ENCODE measurements around the gene RMRP.

The RMRP gene

DNA sequence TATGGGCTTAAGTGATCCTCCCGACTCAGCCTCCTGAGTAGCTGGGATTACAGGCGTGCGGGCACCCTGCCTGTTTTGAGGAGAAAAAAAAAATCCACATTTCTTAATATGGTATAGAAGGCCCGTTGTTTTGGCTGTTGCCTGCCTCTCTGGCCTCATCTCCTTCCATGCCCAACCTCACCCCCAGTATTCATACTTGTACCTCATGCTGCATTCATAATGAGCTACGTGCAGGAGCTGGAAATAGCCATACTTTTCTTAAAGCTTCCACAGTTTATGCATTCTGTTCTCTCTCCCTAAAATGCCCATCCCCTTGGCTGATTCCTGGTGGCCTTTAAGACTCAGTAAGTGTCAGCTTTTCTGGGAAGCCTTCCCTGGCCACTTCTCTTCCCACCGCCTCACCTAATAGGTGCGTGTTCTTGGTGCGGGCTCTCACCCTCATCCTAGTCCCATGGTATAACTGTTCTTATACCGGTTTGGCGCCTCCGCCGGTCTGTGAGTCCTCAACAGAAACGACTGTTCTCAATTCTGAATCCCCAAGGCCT lies 34.0 kb upstream of the RMRP start:
- Histone ChIP-seq H2BK120ac (ENCODE audit: low read depth, low read length) (no peak overlapping the region), H3K9ac (ENCODE audit: low read depth, low read length, poor library complexity) (no peak overlapping the region), H2BK15ac (ENCODE audit: low read length) (no peak overlapping the region), H3K27me3 (ENCODE audit: control insufficient read depth in 3 of 3, insufficient read depth in 3 of 3, low read depth in 1 of 3, low read length in 3 of 3) (no peaks in the 10 kb centered on the region), H4K8ac (ENCODE audit: low read depth, low read length) (no peak overlapping the region), H2AFZ (ENCODE audit: low read length) (peak overlapping the region; percentile 30), H3K36me3 (replicated peaks in 1 of 2; ENCODE audit: control insufficient read depth in 2 of 2, insufficient read depth in 2 of 2, low read length in 2 of 2) (peaks cover 3 to 13% of the 10 kb centered on the region in 2 donors), H2BK12ac (ENCODE audit: low read length) (no peak overlapping the region), H2AK5ac (ENCODE audit: low read depth, low read length) (no peak overlapping the region), H3K23ac (ENCODE audit: low read depth, low read length, poor library complexity) (no peak overlapping the region), H3K79me1 (ENCODE audit: low read depth, low read length) (peaks cover 6% of the 10 kb centered on the region), H3K4me3 (ENCODE audit: low read length in 2 of 2) (no peak overlapping the region), H3K14ac (ENCODE audit: low read length) (no peak overlapping the region), H3K27ac (replicated peaks; ENCODE audit: low read length) (peak overlapping the region; percentile 16), H3K4me2 (ENCODE audit: insufficient read depth, low read length, poor library complexity, severe bottlenecking) (no peak overlapping the region), H4K91ac (ENCODE audit: low read depth, low read length, poor library complexity) (no peak overlapping the region), H3K4me1 (ENCODE audit: control insufficient read depth in 2 of 2, insufficient read depth in 1 of 2, low read depth in 1 of 2, low read length in 2 of 2) (peaks cover 12 to 19% of the 10 kb centered on the region in 2 donors), H3K4ac (ENCODE audit: low read length) (no peak overlapping the region), H2BK5ac (ENCODE audit: low read length) (no peak overlapping the region), H3K18ac (ENCODE audit: low read length) (no peak overlapping the region), H3K9me3 (replicated peaks in 1 of 2; ENCODE audit: control insufficient read depth in 2 of 2, insufficient read depth in 1 of 2, low read depth in 1 of 2, low read length in 2 of 2) (no peaks in the 10 kb centered on the region)
- WGBS, 2 donors (ENCODE audit: extremely low coverage in 2 of 2, insufficient read length in 2 of 2, insufficient replicate concordance in 1 of 2) = no CpG with 5 or more reads among the region's 13 CpGs
- no peak for DNase-seq (ENCODE audit: low spot score)

DNA sequence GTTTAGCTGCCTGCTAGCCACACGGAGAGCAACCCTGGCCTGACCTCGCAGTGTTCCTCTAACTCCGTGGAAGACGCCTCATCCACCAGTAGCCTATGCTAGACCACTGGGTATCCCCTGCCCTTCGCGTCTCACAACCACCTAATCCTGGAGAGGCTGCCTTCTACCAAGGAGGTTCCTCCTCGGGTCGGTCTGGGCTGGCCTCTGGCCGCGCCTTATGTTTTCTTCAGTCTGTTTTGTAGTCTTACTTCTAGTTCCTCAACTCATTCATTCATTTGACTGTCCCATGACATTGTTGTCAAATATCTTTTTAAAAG lies 33.5 kb upstream of the RMRP start:
- H3K4me2 ChIP-seq (ENCODE audit: insufficient read depth, low read length, poor library complexity, severe bottlenecking) = peak overlapping the region; percentile 88
- peak overlapping the region; percentile 57 for H3K27ac ChIP-seq (replicated peaks; ENCODE audit: low read length)
- H2BK120ac ChIP-seq (ENCODE audit: low read depth, low read length) = no peak overlapping the region
- H2AFZ ChIP-seq (ENCODE audit: low read length) = peak overlapping the region; percentile 99
- peak overlapping the region; percentile 14 for H2AK5ac ChIP-seq (ENCODE audit: low read depth, low read length)
- H3K4ac ChIP-seq (ENCODE audit: low read length) = no peak overlapping the region
- peak overlapping the region; percentile 99 for H3K18ac ChIP-seq (ENCODE audit: low read length)
- H3K36me3 ChIP-seq (replicated peaks in 1 of 2; ENCODE audit: control insufficient read depth in 2 of 2, insufficient read depth in 2 of 2, low read length in 2 of 2) = peaks cover 3 to 8% of the 10 kb centered on the region in 2 donors
- H3K27me3 ChIP-seq (ENCODE audit: control insufficient read depth in 3 of 3, insufficient read depth in 3 of 3, low read depth in 1 of 3, low read length in 3 of 3) = no peaks in the 10 kb centered on the region
- H4K8ac ChIP-seq (ENCODE audit: low read depth, low read length) = peak overlapping the region; percentile 74
- H4K91ac ChIP-seq (ENCODE audit: low read depth, low read length, poor library complexity) = no peak overlapping the region
- H3K9ac ChIP-seq (ENCODE audit: low read depth, low read length, poor library complexity) = peak overlapping the region; percentile 95
- peaks cover 6% of the 10 kb centered on the region for H3K79me1 ChIP-seq (ENCODE audit: low read depth, low read length)
- no peak overlapping the region for H2BK5ac ChIP-seq (ENCODE audit: low read length)
- no peak overlapping the region for H2BK12ac ChIP-seq (ENCODE audit: low read length)
- no peaks in the 10 kb centered on the region for H3K9me3 ChIP-seq (replicated peaks in 1 of 2; ENCODE audit: control insufficient read depth in 2 of 2, insufficient read depth in 1 of 2, low read depth in 1 of 2, low read length in 2 of 2)
- peaks cover 12 to 19% of the 10 kb centered on the region in 2 donors for H3K4me1 ChIP-seq (ENCODE audit: control insufficient read depth in 2 of 2, insufficient read depth in 1 of 2, low read depth in 1 of 2, low read length in 2 of 2)
- WGBS, 2 donors (ENCODE audit: extremely low coverage in 2 of 2, insufficient read length in 2 of 2, insufficient replicate concordance in 1 of 2) = no CpG with 5 or more reads among the region's 10 CpGs
- peak overlapping the region; percentile 51 to 86 for H3K4me3 ChIP-seq (ENCODE audit: low read length in 2 of 2)
- peak overlapping the region; percentile 62 for H2BK15ac ChIP-seq (ENCODE audit: low read length)
- H3K14ac ChIP-seq (ENCODE audit: low read length) = no peak overlapping the region
- DNase-seq (ENCODE audit: low spot score) = no peak
- peak overlapping the region; percentile 81 for H3K23ac ChIP-seq (ENCODE audit: low read depth, low read length, poor library complexity)

DNA sequence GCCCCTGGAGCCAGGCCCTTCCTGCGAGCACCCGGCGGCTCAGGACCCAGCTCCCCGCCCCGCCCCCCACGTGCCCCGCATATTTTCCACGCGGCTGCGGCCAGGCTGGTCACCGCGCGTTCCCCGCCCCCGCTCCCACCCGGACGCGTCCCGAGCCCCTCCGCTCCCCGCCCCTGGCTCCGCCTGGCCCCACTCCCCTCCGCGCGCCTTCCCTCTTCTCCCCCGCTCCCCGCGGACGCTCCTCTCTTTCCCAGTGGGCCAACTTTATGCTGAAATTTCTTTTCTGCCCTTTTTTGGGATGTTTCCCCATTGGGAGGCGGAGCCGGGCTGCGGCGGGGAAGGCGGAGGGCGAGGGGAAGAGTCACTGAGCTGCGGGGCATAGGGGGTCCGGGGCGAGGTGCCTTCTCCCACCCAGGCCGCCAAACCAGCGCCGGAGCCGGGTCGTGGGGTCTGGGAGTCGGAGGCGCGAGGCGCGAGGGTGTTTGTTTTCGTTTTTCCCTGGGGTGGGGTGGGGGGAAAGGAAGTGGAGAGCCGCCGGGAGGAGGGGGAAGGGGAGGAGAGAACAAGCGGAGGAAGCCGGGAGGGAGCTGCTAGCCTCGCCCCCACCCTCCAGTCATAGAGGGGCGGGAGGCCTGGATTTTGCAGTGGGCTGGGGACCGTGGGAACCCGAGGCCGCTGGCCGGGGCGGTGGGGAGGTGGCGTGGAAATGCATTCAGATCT lies 33.0 kb upstream of the RMRP start:
- Histone ChIP-seq H2BK15ac (ENCODE audit: low read length) (peak overlapping the region; percentile 62), H3K4me2 (ENCODE audit: insufficient read depth, low read length, poor library complexity, severe bottlenecking) (peak overlapping the region; percentile 88), H3K4ac (ENCODE audit: low read length) (no peak overlapping the region), H2AK5ac (ENCODE audit: low read depth, low read length) (peak overlapping the region; percentile 56), H4K8ac (ENCODE audit: low read depth, low read length) (peak overlapping the region; percentile 74), H2BK120ac (ENCODE audit: low read depth, low read length) (peak overlapping the region; percentile 96), H3K4me1 (ENCODE audit: control insufficient read depth in 2 of 2, insufficient read depth in 1 of 2, low read depth in 1 of 2, low read length in 2 of 2) (peaks cover 12 to 21% of the 10 kb centered on the region in 2 donors), H3K36me3 (replicated peaks in 1 of 2; ENCODE audit: control insufficient read depth in 2 of 2, insufficient read depth in 2 of 2, low read length in 2 of 2) (peaks cover 3% of the 10 kb centered on the region in 2 donors), H3K23ac (ENCODE audit: low read depth, low read length, poor library complexity) (peak overlapping the region; percentile 81), H3K14ac (ENCODE audit: low read length) (peak overlapping the region; percentile 47), H3K18ac (ENCODE audit: low read length) (peak overlapping the region; percentile 99), H3K4me3 (ENCODE audit: low read length in 2 of 2) (peak overlapping the region; percentile 51 to 86), H3K27ac (replicated peaks; ENCODE audit: low read length) (peak overlapping the region; percentile 59), H3K9me3 (replicated peaks in 1 of 2; ENCODE audit: control insufficient read depth in 2 of 2, insufficient read depth in 1 of 2, low read depth in 1 of 2, low read length in 2 of 2) (no peaks in the 10 kb centered on the region), H4K91ac (ENCODE audit: low read depth, low read length, poor library complexity) (peak overlapping the region; percentile 43), H2AFZ (ENCODE audit: low read length) (peak overlapping the region; percentile 99), H3K27me3 (ENCODE audit: control insufficient read depth in 3 of 3, insufficient read depth in 3 of 3, low read depth in 1 of 3, low read length in 3 of 3) (no peaks in the 10 kb centered on the region), H3K79me1 (ENCODE audit: low read depth, low read length) (peaks cover 6% of the 10 kb centered on the region), H2BK12ac (ENCODE audit: low read length) (no peak overlapping the region), H3K9ac (ENCODE audit: low read depth, low read length, poor library complexity) (peak overlapping the region; percentile 95), H2BK5ac (ENCODE audit: low read length) (peak overlapping the region; percentile 48)
- no CpG with 5 or more reads among the region's 61 CpGs for WGBS, 2 donors (ENCODE audit: extremely low coverage in 2 of 2, insufficient read length in 2 of 2, insufficient replicate concordance in 1 of 2)
- peak; percentile 30 for DNase-seq (ENCODE audit: low spot score)

DNA sequence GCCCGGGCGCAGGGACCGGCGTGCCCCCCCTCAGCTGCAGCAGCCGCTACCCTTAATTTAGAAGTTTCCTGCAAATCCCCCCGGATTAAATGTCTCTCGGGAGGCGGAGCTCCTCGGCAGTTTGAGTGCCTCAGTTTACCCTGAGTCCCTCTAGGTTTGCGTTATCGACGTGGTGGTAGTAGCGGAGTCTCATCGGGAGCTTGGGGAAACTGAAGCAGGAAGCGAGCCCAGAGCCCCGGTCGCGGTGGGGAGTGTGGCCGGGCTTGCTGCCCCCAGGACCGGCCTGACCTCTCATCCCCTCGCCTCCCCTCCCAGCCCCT lies 32.4 kb upstream of the RMRP start:
- Histone ChIP-seq H2BK12ac (ENCODE audit: low read length) (no peak overlapping the region), H2AFZ (ENCODE audit: low read length) (peak overlapping the region; percentile 99), H3K9me3 (replicated peaks in 1 of 2; ENCODE audit: control insufficient read depth in 2 of 2, insufficient read depth in 1 of 2, low read depth in 1 of 2, low read length in 2 of 2) (no peaks in the 10 kb centered on the region), H3K14ac (ENCODE audit: low read length) (no peak overlapping the region), H2BK120ac (ENCODE audit: low read depth, low read length) (no peak overlapping the region), H4K8ac (ENCODE audit: low read depth, low read length) (no peak overlapping the region), H3K4me1 (ENCODE audit: control insufficient read depth in 2 of 2, insufficient read depth in 1 of 2, low read depth in 1 of 2, low read length in 2 of 2) (peaks cover 12 to 21% of the 10 kb centered on the region in 2 donors), H3K18ac (ENCODE audit: low read length) (peak overlapping the region; percentile 99), H3K79me1 (ENCODE audit: low read depth, low read length) (peaks cover 6% of the 10 kb centered on the region), H2BK5ac (ENCODE audit: low read length) (peak overlapping the region; percentile 91), H2BK15ac (ENCODE audit: low read length) (no peak overlapping the region), H3K36me3 (replicated peaks in 1 of 2; ENCODE audit: control insufficient read depth in 2 of 2, insufficient read depth in 2 of 2, low read length in 2 of 2) (peaks cover 2 to 5% of the 10 kb centered on the region in 2 donors), H3K27me3 (ENCODE audit: control insufficient read depth in 3 of 3, insufficient read depth in 3 of 3, low read depth in 1 of 3, low read length in 3 of 3) (no peaks in the 10 kb centered on the region), H3K27ac (replicated peaks; ENCODE audit: low read length) (peak overlapping the region; percentile 59), H2AK5ac (ENCODE audit: low read depth, low read length) (peak overlapping the region; percentile 76), H3K4me2 (ENCODE audit: insufficient read depth, low read length, poor library complexity, severe bottlenecking) (peak overlapping the region; percentile 88), H4K91ac (ENCODE audit: low read depth, low read length, poor library complexity) (no peak overlapping the region), H3K4me3 (ENCODE audit: low read length in 2 of 2) (peak overlapping the region; percentile 51 to 86), H3K23ac (ENCODE audit: low read depth, low read length, poor library complexity) (peak overlapping the region; percentile 81), H3K9ac (ENCODE audit: low read depth, low read length, poor library complexity) (peak overlapping the region; percentile 72), H3K4ac (ENCODE audit: low read length) (no peak overlapping the region)
- DNase-seq (ENCODE audit: low spot score) = peak; percentile 47
- WGBS, 2 donors (ENCODE audit: extremely low coverage in 2 of 2, insufficient read length in 2 of 2, insufficient replicate concordance in 1 of 2) = no CpG with 5 or more reads among the region's 21 CpGs

All from neuronal stem cell (in vitro differentiated cells).